ENCODE data around the gene LYVE1. TPM values are rescaled to one million over a fixed set of nuclear protein-coding genes. Genes with fewer than 3 reads are reported as not detected.

The LYVE1 gene
- total RNA-seq, 2 experiments from 2014 or later = not detected

- H3K9me3 Mint-ChIP-seq = no peaks in the 10 kb centered on the region
- H3K4me3 Mint-ChIP-seq = no peak overlapping the region
- POLR2A ChIA-PET = no interaction called here
- no peak overlapping the region for H3K27ac Mint-ChIP-seq
- CTCF ChIA-PET = interaction anchor here (0.6 to 1.0 kb wide), 2 partner anchors 26 to 139 kb away, joined by 3 to 4 read pairs; partner anchors contain the start of gene RNF141
- H3K4me1 Mint-ChIP-seq (ENCODE audit: low read depth) = no peaks in the 10 kb centered on the region
- no peak for DNase-seq
- intact Hi-C loops (cut with micrococcal nuclease) = no loop called here
- H3K27me3 Mint-ChIP-seq = no peaks in the 10 kb centered on the region
- peaks cover 7% of the 10 kb centered on the region for H3K36me3 Mint-ChIP-seq
Observed at GRCh38 chr11:10514709-10515108, 53.8 kb downstream of the LYVE1 start.

DNA sequence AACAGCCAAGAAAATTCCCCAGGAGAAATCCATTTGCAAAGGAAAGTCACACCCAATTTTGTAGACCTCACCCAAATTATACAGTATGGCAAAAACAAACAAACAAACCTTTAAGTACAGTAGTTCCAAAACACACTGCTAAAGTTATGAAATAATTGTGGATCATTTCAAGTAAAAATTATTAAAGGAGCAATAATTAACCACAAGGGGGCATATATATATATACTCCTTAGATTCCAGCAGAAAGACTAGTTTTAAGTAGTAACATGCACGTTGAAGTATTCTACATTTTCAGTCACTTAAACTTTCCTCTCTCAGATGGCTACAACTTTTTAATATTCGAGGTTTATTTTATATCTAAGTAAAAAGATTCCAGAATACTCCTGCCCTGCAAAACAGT, 54.3 kb downstream of the LYVE1 start:
- Mint-ChIP-seq H3K4me1 (ENCODE audit: low read depth) (no peaks in the 10 kb centered on the region), H3K27ac (no peak overlapping the region), H3K9me3 (no peaks in the 10 kb centered on the region), H3K36me3 (peaks cover 6% of the 10 kb centered on the region), H3K27me3 (no peaks in the 10 kb centered on the region), H3K4me3 (no peak overlapping the region)
- DNase-seq = no peak
- ChIA-PET POLR2A (no interaction called here), CTCF (interaction anchor here (0.6 to 1.1 kb wide), 3 partner anchors 27 to 142 kb away, joined by 3 to 4 read pairs (median 3); partner anchors contain the start of gene RNF141)
- intact Hi-C loops (cut with micrococcal nuclease) = no loop called here

GRCh38 chr11:10511181-10511621, 57.3 kb downstream of the LYVE1 start:
- H3K27ac Mint-ChIP-seq = no peak overlapping the region
- ChIA-PET POLR2A (no interaction called here), CTCF (interaction anchor here (1.0 kb wide), 1 partner anchor 98 kb away, joined by 3 read pairs; no protein-coding TSS in a partner anchor)
- no peaks in the 10 kb centered on the region for H3K27me3 Mint-ChIP-seq
- peaks cover 8% of the 10 kb centered on the region for H3K36me3 Mint-ChIP-seq
- no peak for DNase-seq
- H3K4me3 Mint-ChIP-seq = no peak overlapping the region
- no peaks in the 10 kb centered on the region for H3K4me1 Mint-ChIP-seq (ENCODE audit: low read depth)
- intact Hi-C loops (cut with micrococcal nuclease) = no loop called here
- H3K9me3 Mint-ChIP-seq = no peaks in the 10 kb centered on the region

Other genes with a start within 250 kb of the LYVE1 start
- gene AMPD3, start 113.4 kb downstream of the LYVE1 start, total RNA-seq = 10 to 100 TPM; 25.5 to 25.7 TPM
- gene RNF141, start 27.5 kb downstream of the LYVE1 start, total RNA-seq = 10 to 100 TPM; 17.9 to 18.7 TPM
- gene IRAG1, start 125.1 kb upstream of the LYVE1 start, total RNA-seq = not detected
- 10 to 100 TPM; 37.6 to 39.9 TPM for gene CTR9, start 182.6 kb upstream of the LYVE1 start, total RNA-seq
- gene EIF4G2, start 240.3 kb upstream of the LYVE1 start, total RNA-seq = 100 to 1,000 TPM; 794 to 835 TPM

All from activated CD4-positive, alpha-beta memory T cell treated with anti-CD3 and anti-CD28 coated beads for 36 hours (primary cell).